Heart right ventricle (tissue), 16 donors: Measurements from ENCODE around the gene KPNA1. TPM values are rescaled to one million over a fixed set of nuclear protein-coding genes. Genes with fewer than 3 reads are reported as not detected.
A peak's percentile ranks its signal among the peaks of the same experiment; 100 is the strongest.

ENCODE experiments used
- ATAC-seq, 8 donors: fragments of 200-7000 bp; cut with Tn5 transposase; one replicate each; pipeline ENCODE4 v1.9.1; 2020; ENCODE audit warnings: mild to moderate bottlenecking in 8 of 8, moderate library complexity in 8 of 8, moderate number of reproducible peaks in 1 of 8
- DNase-seq, 2 donors: peaks; one replicate each; pipeline ENCODE4 v3.0.0-alpha.2; 2020
- H3K27ac ChIP-seq, 10 donors: fragments of 200-600 bp; sonication (generic) in 2 of 10; one replicate each; pipeline versions ENCODE4 v1.5.0 to v1.8.0; 2020 to 2022; ENCODE audit warnings: mild to moderate bottlenecking in 3 of 10
- H3K27me3 ChIP-seq, 7 donors: fragments of 200-600 bp; one replicate each; pipeline ENCODE4 v1.8.0; 2021 to 2022; ENCODE audit warnings: mild to moderate bottlenecking in 2 of 7
- H3K36me3 ChIP-seq, 9 donors: fragments of 200-600 bp; sonication (generic) in 1 of 9; one replicate each; pipeline versions ENCODE4 v1.5.0 to v1.8.0; 2020 to 2022; ENCODE audit warnings: mild to moderate bottlenecking in 2 of 9
- H3K4me1 ChIP-seq, 9 donors: fragments of 200-600 bp; sonication (generic) in 1 of 9; one replicate each; pipeline versions ENCODE4 v1.5.0 to v1.8.0; 2020 to 2022; ENCODE audit warnings: mild to moderate bottlenecking in 4 of 9
- H3K4me3 ChIP-seq, 10 donors: fragments of 200-600 bp; sonication (generic) in 2 of 10; one replicate each; pipeline versions ENCODE4 v1.5.0 to v1.8.0; 2020 to 2022; ENCODE audit warnings: mild to moderate bottlenecking in 7 of 10, moderate library complexity in 2 of 10
- H3K9me3 ChIP-seq, 11 donors: fragments of 200-600 bp in 10 of 11; sonication (generic) in 2 of 11; one replicate each; pipeline versions ENCODE4 v1.5.0 to v1.8.0; 2013 to 2022; ENCODE audit warnings: mild to moderate bottlenecking in 2 of 11, control low read depth in 1 of 11, moderate library complexity in 1 of 11
- CTCF ChIP-seq, 9 donors: fragments of 200-600 bp; sonication (generic) in 2 of 9; IDR thresholded peaks; one replicate each; pipeline versions ENCODE4 v1.5.0 to v1.8.0; 2021 to 2022; ENCODE audit warnings: antibody characterized with exemption in 9 of 9, mild to moderate bottlenecking in 5 of 9, moderate library complexity in 1 of 9
- WGBS, 2 donors: extraction: QIAGEN DNeasy Blood & Tissue Kit; methylation state at CpG; one replicate each; pipeline ENCODE4 v1.1.7; 2013; ENCODE audit warnings: inconsistent platforms in 1 of 2; 5-methylcytosine and 5-hydroxymethylcytosine counted together
- intact Hi-C, 10 donors: fragments of 100-400 bp; cut with DNase I; formaldehyde crosslinking; loops; one replicate each; pipeline versions ENCODE4 v1.11.1 to v1.14.2; 2022
- polyA plus RNA-seq, 2 donors: library from polyadenylated mRNA; stranded (reverse); fragments of 200-250 nt; gene quantifications; one replicate each; pipeline ENCODE4 v1.2.3, GENCODE V29; 2013
- total RNA-seq, 10 donors: library from RNA; stranded (reverse); fragmentation: NEBNext Ultra II Directional in 3 of 10; extraction: Animal tissue kit (Norgen Biotek cat#: 25700) in 3 of 10; gene quantifications; one replicate each; pipeline versions ENCODE4 v1.2.1 to v1.2.4, GENCODE V29; 2021 to 2023
- donor health status: Arrhythmogenic right ventricular cardiomyopathy.
- donor health status: ischemic (EF 13 %, LVEDD 7.1; RV severe dilation, severe dysfunction).
- donor health status: healthy with polysubstance abuse.
- donor health status: DM: no; HTN: yes; CAD: no.
- donor health status: DM: no; HTN: no; CAD: no.
- donor health status: ischemic (EF 25% LVEDD 6.9; RV normal size, moderate dysfunction).
- donor health status: ischemic (EF 25% LVEDD 5.7; RV mildly dilated, moderate dysfunction).
- donor health status: healthy.
- donor health status: DM: yes; HTN: yes; CAD: no.
- donor health status: Ischemic cardiomyopathy.
- donor health status: ischemic (EF 35%, LVEDD 5.7; RV mildly dilated, moderate dysfunction).
- donor health status: nonischemic (EF 11% LVEDD 7.7; RV severe dilation, severe dysfunction).
- donor health status: DM: yes; HTN: yes; CAD: no.
- donor health status: PGD.
- donor health status: ischemic (EF 29% LVEDD 5.4; RV normal size, mild dysfunction).
- donor health status: nonischemic (EF 23%, LVEDD 6.1; RV moderate dilation, normal function).

The KPNA1 gene
- total and polyA plus RNA-seq, 12 donors, result 14.5 to 121 (median 84.1) TPM

- no peaks in the 10 kb centered on the region for H3K9me3 ChIP-seq
- ATAC-seq (no peak), DNase-seq (no peak)
- no peak overlapping the region for H3K4me3 ChIP-seq
- intact Hi-C loops, result loop anchor here in 2 of 10 donors (2.0 to 5.0 kb wide), 2 partner anchors 119 to 120 kb away; no protein-coding TSS in a partner anchor
- no peak overlapping the region for H3K27ac ChIP-seq
- peaks cover 0 to 79% (median 27%) of the 10 kb centered on the region in 9 donors for H3K36me3 ChIP-seq
- peaks cover 0 to 48% (median 23%) of the 10 kb centered on the region in 9 donors for H3K4me1 ChIP-seq
- H3K27me3 ChIP-seq, result no peaks in the 10 kb centered on the region
- TF ChIP-seq CTCF (IDR thresholded peaks at IDR 0.05), result no peak
- WGBS, 2 donors, result 86 to 88% methylated on average over 5 of the region's 5 CpGs
Observed at GRCh38 chr3:122557356-122557755, 42.6 kb upstream of the KPNA1 start.

GRCh38 chr3:122555275-122556071 is 40.7 kb upstream of the KPNA1 start:
- H3K27ac ChIP-seq, result no peak overlapping the region
- ATAC-seq (peak in 7 of 8 donors; percentile 38 to 75 (median 62)), DNase-seq (no peak)
- intact Hi-C loops, result loop anchor here in 2 of 10 donors (2.0 to 5.0 kb wide), 2 partner anchors 121 to 122 kb away; no protein-coding TSS in a partner anchor
- H3K4me1 ChIP-seq, result peaks cover 0 to 29% (median 8%) of the 10 kb centered on the region in 9 donors
- H3K36me3 ChIP-seq, result peaks cover 0 to 98% (median 36%) of the 10 kb centered on the region in 9 donors
- no peak for TF ChIP-seq CTCF (IDR thresholded peaks at IDR 0.05)
- H3K27me3 ChIP-seq, result no peaks in the 10 kb centered on the region
- H3K4me3 ChIP-seq, result no peak overlapping the region
- H3K9me3 ChIP-seq, result no peaks in the 10 kb centered on the region
- 81 to 85% methylated on average over 6 of the region's 6 CpGs for WGBS, 2 donors

DNA sequence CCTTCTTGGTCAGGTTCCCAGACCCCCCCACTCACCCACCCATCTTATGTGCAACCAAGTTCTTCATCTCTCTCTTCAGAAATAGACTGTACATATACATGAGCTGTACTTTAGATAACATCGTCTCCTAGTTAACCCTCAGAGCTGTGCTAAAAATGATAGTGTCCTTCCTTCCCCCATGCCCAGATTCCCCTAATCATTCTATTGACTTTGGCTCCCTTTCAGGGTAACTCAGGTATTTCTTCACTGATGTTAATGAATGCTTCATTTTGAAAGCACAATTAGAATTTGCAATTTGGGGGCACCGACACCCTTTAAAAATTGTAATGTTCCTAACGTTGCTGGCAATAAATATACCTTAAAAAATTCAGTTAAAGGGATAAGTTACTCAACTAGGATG is 38.4 kb upstream of the KPNA1 start:
- no peak for TF ChIP-seq CTCF (IDR thresholded peaks at IDR 0.05)
- Histone ChIP-seq H3K4me3 (no peak overlapping the region), H3K27me3 (no peaks in the 10 kb centered on the region), H3K9me3 (no peaks in the 10 kb centered on the region), H3K27ac (no peak overlapping the region), H3K36me3 (peaks cover 0 to 100% (median 39%) of the 10 kb centered on the region in 9 donors), H3K4me1 (peaks cover 0 to 21% (median 3%) of the 10 kb centered on the region in 9 donors)
- 64 to 77% methylated on average over 3 of the region's 3 CpGs for WGBS, 2 donors
- DNase-seq (no peak), ATAC-seq (no peak)
- intact Hi-C loops, result no loop called here

DNA sequence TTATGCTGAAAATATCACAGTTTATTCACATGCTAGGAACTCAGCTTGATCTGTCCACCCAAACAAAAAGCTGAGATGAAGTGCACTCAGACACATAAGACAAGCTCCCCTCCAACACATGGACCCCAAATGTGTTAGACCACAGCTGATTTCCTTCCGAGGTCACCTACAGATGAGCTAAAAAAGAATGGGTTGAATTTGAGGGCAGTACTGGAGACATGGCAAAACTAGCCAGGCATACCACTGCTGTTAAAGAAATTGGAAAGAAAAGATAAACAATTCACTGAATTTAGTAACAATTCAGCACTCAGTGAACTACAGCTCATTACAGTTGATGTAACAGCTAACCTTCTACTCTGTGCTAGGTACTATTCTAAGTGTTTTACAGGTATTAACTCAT is 33.9 kb upstream of the KPNA1 start:
- peaks cover 0 to under 1% (median 0%) of the 10 kb centered on the region in 9 donors for H3K4me1 ChIP-seq
- H3K27me3 ChIP-seq, result no peaks in the 10 kb centered on the region
- no peaks in the 10 kb centered on the region for H3K9me3 ChIP-seq
- intact Hi-C loops, result no loop called here
- H3K4me3 ChIP-seq, result no peak overlapping the region
- peaks cover 0 to 100% (median 45%) of the 10 kb centered on the region in 9 donors for H3K36me3 ChIP-seq
- ATAC-seq, result no peak
- no peak for TF ChIP-seq CTCF (IDR thresholded peaks at IDR 0.05)
- DNase-seq, result no peak
- no peak overlapping the region for H3K27ac ChIP-seq
- WGBS, 2 donors, result 93 to 95% methylated on average over 1 of the region's 1 CpG
